GM19043 (cell line): ENCODE measurements around the gene PNMA6F.
"Not testable (repeated sequence)": the region's sequence is repeated elsewhere in the genome, so short reads cannot be mapped to it uniquely, and the experiment has no call there.

Source experiments
- ATAC-seq: cut with Tn5 transposase; IDR thresholded peaks from one replicate; pipeline ENCODE4 v1.9.1; 2021; ENCODE audit warnings: low read depth; ENCODE audit not compliant: unreplicated experiment

PNMA6F gene

DNA sequence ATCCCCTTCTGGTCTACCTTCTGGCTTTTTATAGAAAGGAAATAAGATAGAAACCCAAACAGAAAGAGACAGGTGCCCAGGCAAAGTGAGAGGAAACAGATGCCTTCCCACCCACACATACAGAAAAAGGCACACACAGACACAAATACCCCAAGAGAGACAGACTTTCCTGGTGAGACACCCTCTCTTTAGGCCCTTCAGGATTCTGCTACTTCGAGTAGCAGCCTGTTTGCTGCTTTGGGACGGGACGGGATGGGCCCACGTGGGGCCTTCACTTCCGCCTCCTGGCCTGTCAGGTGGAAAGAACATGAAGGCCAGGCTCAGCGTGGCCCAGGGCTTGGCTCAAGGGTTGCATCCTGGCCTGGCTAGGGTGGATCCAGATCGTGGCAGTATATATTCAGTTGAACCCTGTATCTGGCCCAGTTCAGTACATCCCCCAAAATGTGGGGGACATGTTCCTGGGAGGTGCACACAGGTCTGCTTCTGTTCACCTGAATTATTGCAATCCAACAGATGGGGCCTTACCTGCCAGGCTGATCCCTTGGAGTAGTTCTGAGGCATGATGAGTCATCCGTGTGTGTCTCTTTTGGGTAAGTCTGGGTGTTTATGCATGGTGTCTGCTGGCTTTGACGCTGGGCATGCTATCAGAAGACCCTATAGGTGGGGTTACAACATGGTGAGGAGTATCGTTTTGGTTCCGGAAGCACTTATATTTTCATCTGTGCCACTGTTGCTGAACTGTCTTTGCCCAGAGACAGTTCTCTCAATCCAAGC, 14.7 kb upstream of the PNMA6F start:
- ATAC-seq = peak; percentile 45

DNA sequence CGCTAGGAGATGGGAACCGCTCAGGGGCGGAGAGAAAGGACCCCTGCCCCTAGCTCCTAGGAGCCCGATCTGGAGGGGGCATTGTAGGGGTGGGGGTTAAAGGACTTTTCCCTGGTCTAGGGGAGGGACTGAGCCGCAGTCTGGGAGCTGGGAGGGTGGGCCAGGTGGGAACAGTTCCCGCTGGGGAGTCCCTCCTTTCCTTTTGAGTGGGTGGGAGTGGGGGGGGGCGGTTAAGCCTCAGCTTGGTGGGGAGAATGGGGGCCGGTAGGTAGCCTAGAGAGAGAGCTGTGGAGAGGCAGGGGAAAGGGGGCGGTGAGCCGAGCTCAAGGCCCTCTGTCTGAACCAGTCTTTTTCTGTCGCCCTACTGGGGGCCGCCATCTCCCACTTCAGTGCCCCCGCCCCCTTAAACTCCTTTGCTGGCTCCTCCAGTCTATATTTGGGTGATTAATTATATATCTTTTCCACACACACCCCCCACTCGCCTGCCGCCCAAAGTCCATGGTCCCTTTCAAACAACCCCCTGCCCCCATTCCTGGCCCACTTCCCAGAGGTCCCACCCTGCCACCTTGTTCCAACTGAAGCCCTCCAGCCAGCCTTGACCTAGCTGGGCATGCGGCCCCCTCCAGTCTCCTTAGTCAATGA, 13.2 kb upstream of the PNMA6F start:
- ATAC-seq = no peak

DNA sequence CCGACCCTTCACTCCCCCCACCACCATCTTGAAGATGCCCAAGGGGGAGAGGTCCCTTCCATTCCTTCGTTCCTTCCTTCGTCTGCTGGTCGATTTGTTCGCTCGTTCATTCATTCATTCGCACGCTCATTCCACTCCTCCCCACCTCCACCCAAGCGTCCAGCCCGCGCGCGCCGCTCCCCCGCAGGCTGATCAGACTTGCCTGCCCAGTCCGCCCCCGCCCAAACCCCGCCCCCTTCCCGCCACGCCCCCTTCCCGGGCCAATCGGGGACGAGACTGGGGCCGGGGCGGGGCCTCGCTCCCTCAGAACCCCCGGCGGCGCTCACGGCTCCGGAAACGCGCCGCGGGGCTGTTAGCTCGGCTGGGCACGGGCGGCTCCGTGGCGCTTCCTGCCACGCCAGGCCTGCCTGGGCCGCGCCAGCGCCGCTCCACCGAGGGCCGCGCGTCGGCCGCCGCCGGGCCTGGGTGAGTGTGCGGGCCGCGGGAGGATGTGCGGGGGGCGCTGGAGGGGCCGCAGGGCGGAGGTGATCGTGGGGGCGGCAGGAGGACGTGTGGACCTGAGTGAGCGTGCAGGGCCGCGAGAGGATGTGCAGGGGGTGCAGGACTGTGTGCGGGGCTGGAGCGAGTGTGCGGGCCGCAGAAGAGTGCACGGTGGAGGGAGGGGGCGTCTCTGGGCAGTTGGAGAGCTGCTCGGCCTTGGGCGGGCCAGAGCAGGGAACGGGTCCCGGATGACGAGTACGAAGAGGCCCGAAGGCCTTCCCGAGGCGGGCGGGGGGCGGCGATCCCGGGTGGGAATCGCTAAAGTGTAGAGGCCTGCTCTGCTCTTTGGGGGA, 12.5 kb upstream of the PNMA6F start, which contains the start of gene ZNF275:
Gene ZNF275, plus strand, starts transcription at position 333 of the 833 bp plus-strand sequence. CDS start 2,527 bp downstream, outside the sequence.
- ATAC-seq = peak; percentile 80

- no peak for ATAC-seq
Measured at GRCh38 chrX:153333266-153333665, 11.7 kb upstream of the PNMA6F start.

DNA sequence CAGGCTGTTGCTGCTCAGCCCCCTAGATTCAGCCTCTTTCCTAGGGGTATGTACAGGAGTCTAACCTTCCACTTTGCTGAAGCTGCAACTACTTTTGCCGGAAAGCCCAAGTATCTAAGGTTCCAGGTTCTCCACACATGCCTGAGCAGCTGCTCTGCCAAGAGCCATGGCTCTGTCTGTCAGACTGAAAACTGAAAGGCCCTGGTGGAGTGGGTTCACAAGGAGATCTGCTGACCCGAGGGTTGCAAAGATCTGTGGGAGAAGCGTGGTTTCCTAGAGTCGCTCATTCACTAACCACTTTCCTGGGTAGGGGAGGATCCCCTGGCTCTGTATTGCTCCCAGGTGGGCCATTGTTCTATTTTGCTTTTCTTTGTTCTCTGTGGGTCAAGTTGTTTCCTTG, 6.0 kb upstream of the PNMA6F start:
- ATAC-seq = no peak

GRCh38 chrX:153320555-153321184, 897 bp downstream of the PNMA6F start:
- no peak for ATAC-seq

DNA sequence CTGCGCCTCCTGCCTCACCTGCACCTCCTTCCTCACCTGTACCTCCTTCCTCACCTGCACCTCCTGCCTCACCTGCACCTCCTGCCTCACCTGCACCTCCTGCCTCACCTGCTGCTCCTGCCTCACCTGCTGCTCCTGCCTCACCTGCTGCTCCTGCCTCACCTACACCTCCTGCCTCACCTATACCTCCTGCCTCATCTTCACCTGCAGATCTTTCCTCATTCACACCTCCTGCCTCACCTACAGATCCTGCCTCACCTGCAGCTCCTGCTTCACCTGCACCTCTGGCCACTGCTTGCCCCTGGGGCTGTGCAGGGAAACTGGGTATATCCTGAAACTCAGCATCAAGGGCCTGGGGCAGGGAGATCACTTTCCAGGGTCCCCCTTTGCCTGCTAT, 1.5 kb downstream of the PNMA6F start:
- not testable (repeated sequence) for ATAC-seq

- ATAC-seq = no peak
Measured at GRCh38 chrX:153319295-153320046, 2.1 kb downstream of the PNMA6F start.

GRCh38 chrX:153318811-153319210, 2.8 kb downstream of the PNMA6F start:
- ATAC-seq = no peak

DNA sequence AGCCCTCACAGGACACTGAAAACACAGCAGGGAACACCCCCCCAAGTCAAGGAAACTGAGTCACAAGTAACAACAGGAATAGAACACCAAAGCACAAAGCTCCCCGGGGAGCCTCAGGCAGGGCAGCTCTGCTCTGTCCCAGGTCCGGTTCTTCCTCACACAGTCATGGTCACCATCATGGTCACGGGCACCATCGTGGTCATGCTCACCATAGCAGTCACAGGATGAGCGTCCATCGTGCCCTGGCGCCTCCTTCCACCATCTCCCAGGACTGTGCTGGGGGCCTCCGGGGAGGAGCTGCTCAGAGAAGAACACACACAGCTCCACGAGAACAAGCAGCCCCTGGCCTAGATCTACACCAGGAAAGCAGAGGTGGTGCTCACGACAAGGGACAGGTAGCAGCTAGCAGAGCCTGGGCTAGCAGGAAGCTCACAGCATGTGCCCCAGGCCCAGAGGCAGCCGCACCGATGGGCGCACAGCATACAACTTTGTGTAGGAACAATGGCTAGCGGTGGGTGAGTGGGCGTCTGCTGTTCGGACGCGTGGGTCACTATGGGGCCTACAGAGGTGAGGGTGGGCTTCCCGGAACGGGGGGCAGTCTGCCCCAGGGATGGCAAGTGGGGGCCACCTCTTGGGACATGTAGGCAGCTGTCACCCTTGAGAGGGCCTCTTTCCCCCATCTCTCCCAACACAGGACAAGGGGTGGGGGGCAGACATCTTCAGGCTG, 3.4 kb downstream of the PNMA6F start:
- ATAC-seq = no peak

GRCh38 chrX:153317306-153317705, 4.3 kb downstream of the PNMA6F start:
- ATAC-seq = no peak

DNA sequence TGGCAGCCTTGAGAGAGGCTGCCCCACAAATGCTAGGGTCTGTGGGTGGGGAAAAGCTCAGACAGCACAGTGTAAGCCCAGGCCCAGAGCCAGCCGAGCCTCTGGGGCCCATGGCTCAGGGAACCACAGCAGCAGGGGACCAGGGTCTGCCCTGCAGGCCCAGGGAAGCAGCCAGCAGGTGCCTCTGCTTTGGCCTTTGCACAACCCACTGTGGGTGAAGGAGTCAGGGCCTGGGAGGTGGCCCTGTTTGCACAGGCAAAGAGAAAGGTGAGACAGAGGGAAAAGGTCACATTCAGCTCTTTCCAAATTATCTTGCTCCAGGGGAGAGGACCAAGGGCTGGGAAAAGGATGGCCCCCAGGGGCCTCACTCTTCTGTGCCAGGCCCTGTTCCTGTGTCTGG, 8.7 kb downstream of the PNMA6F start:
- no peak for ATAC-seq

DNA sequence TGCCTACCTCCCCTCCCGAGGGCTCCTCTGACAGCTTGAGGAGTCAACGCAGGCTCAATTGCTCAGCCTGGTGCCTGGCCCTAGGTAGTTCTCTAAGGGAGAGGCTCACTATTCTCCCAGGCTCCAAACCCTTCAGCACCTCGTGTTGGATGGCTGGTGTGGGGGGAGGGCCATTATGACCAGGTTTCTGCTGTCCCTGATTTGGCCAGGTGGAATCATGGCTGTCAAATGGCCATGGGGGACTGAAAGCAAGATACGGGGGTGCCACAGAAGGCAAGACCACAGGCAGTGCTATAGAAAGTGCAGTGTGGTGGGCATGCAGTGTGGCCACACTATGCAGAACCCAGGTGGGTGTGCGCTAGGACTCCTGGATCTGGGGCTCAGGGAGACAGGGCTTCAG, 9.5 kb downstream of the PNMA6F start:
- no peak for ATAC-seq

- no peak for ATAC-seq
Measured at GRCh38 chrX:153310901-153311300, 10.7 kb downstream of the PNMA6F start.

- no peak for ATAC-seq
Measured at GRCh38 chrX:153307276-153308178, 14.0 kb downstream of the PNMA6F start.

- no peak for ATAC-seq
Measured at GRCh38 chrX:153306527-153307115, 14.9 kb downstream of the PNMA6F start.

DNA sequence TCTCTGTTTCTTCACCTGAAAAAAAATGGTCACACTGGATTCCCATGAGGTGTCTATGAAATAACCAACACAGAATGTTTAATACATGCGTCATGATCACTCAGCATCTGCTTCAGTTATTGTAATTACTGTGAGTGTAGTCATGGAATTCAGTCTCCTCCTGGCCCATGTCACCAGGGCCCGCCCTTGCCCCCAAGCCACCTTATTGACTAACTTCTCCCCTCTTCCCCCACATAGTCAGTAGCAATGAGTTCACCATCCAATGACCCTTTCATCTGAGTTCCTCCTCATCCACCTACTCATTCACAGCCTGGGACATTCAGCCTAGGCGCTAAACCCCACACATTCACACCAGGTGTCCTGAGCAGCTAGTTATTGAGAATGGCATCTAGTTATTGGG, 15.6 kb downstream of the PNMA6F start:
- ATAC-seq = no peak
